Activated B cell treated with CpG ODN at 0.5 μM for 24 hours (primary cell): ENCODE data around the gene GALM. TPM values are rescaled to one million over a fixed set of nuclear protein-coding genes. Genes with fewer than 3 reads are reported as not detected.
A peak's percentile ranks its signal among the peaks of the same experiment; 100 is the strongest.

Experiments
- ATAC-seq: fragments of 200-7000 bp; cut with Tn5 transposase; one replicate; pipeline ENCODE4 v1.10.0; 2021; ENCODE audit warnings: low read depth, mild to moderate bottlenecking, moderate library complexity
- CTCF ChIA-PET: fragments of 350-600 bp; sonication (Branson Sonifier 250); formaldehyde crosslinking; loops from one replicate; lab custom pipeline; 2021; ENCODE audit warnings: antibody characterized with exemption; lab: Charles Lee
- POLR2A ChIA-PET: fragments of 350-600 bp; sonication (Branson Sonifier 250); formaldehyde crosslinking; loops from one replicate; lab custom pipeline; 2021; ENCODE audit warnings: antibody characterized with exemption; lab: Charles Lee
- DNase-seq: peaks from one replicate; pipeline ENCODE4 v3.0.0; 2022
- H3K27ac Mint-ChIP-seq: one replicate; pipeline ENCODE4 v1.8.0; 2020; ENCODE audit warnings: mixed read lengths
- H3K27me3 Mint-ChIP-seq: one replicate; pipeline ENCODE4 v1.8.0; 2021; ENCODE audit warnings: mixed read lengths
- H3K36me3 Mint-ChIP-seq: one replicate; pipeline ENCODE4 v1.8.0; 2021; ENCODE audit warnings: low read depth, mixed read lengths
- H3K4me1 Mint-ChIP-seq: one replicate; pipeline ENCODE4 v1.8.0; 2021; ENCODE audit warnings: mixed read lengths
- H3K4me3 Mint-ChIP-seq: one replicate; pipeline ENCODE4 v1.8.0; 2020; ENCODE audit warnings: mild to moderate bottlenecking, mixed read lengths
- H3K9me3 Mint-ChIP-seq: one replicate; pipeline ENCODE4 v1.8.0; 2020; ENCODE audit warnings: mixed read lengths
- intact Hi-C: fragments of 100-400 bp; cut with micrococcal nuclease; formaldehyde crosslinking; loops from one replicate; pipeline ENCODE4 v1.15.1; 2024
- total RNA-seq: library from RNA; stranded (reverse); gene quantifications from 2 replicates; pipeline ENCODE4 v1.2.3, GENCODE V29; 2022
- TF ChIP-seq, protein P1 (sequence below): fragments of 200-600 bp; IDR thresholded peaks from one replicate; pipeline ENCODE4 v1.8.0; 2022; ENCODE audit warnings: antibody characterized with exemption, mild to moderate bottlenecking

Gene GALM
- total RNA-seq, 1 donor from 2014 or later: 5.4 TPM

GRCh38 chr2:38668092-38668491 lies 2.2 kb downstream of the GALM start:
- Mint-ChIP-seq H3K4me3 (peak overlapping the region; percentile 48), H3K36me3 (peaks cover 2% of the 10 kb centered on the region), H3K27ac (no peak overlapping the region), H3K4me1 (peaks cover 26% of the 10 kb centered on the region), H3K9me3 (no peaks in the 10 kb centered on the region), H3K27me3 (no peaks in the 10 kb centered on the region)
- intact Hi-C loops: loop anchor here (5.0 to 10.0 kb wide), 3 partner anchors 54 to 293 kb away; partner anchors contain the start of gene ATL2
- DNase-seq (no peak), ATAC-seq (no peak)
- TF ChIP-seq, protein P1, sequence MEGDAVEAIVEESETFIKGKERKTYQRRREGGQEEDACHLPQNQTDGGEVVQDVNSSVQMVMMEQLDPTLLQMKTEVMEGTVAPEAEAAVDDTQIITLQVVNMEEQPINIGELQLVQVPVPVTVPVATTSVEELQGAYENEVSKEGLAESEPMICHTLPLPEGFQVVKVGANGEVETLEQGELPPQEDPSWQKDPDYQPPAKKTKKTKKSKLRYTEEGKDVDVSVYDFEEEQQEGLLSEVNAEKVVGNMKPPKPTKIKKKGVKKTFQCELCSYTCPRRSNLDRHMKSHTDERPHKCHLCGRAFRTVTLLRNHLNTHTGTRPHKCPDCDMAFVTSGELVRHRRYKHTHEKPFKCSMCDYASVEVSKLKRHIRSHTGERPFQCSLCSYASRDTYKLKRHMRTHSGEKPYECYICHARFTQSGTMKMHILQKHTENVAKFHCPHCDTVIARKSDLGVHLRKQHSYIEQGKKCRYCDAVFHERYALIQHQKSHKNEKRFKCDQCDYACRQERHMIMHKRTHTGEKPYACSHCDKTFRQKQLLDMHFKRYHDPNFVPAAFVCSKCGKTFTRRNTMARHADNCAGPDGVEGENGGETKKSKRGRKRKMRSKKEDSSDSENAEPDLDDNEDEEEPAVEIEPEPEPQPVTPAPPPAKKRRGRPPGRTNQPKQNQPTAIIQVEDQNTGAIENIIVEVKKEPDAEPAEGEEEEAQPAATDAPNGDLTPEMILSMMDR: no peak
- ChIA-PET CTCF (no interaction called here), POLR2A (interaction anchor here (3.3 kb wide), 1 partner anchor 83 kb away, joined by 31 read pairs; the partner anchor contains the start of gene SRSF7)

DNA sequence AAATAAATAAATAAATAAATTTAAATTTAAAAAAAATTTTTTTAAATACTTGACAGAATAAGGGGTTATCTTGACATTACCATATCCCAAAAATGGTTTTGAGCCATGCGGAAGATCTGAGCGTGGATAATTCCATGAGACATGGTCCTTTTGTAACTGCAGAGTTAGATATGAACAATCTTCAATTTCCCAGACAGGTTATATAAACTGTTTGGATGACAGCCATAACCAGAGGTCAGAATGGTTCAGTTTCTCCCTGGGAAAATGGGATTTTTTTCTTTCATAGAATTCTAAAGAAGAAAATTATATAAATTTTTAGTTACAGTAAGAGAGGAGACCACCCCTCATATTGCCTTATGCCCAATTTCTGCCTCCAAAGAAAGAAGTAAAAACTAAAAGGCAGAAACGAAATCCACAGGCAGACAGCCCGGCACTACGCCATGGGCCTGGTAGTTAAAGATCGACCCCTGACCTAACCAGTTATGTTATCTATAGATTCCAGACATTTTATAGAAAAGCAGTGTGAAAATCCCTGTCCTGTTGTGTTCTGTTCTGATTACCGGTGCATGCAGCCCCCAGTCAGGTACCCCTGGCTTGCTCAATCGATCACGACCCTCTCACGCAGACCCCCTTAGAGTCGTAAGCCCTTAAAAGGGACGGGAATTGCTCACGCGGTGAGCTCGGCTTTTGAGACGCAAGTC lies 3.0 kb downstream of the GALM start:
- Mint-ChIP-seq H3K27ac (no peak overlapping the region), H3K4me3 (no peak overlapping the region), H3K36me3 (peaks cover 3% of the 10 kb centered on the region), H3K9me3 (no peaks in the 10 kb centered on the region), H3K27me3 (no peaks in the 10 kb centered on the region), H3K4me1 (peaks cover 26% of the 10 kb centered on the region)
- ATAC-seq: no peak
- DNase-seq: no peak
- POLR2A ChIA-PET: no interaction called here
- TF ChIP-seq, protein P1: no peak
- intact Hi-C loops: loop anchor here (5.0 to 10.0 kb wide), 3 partner anchors 53 to 294 kb away; partner anchors contain the start of gene ATL2
- CTCF ChIA-PET: no interaction called here

- Mint-ChIP-seq H3K36me3 (peaks cover 9% of the 10 kb centered on the region), H3K9me3 (no peaks in the 10 kb centered on the region), H3K27me3 (no peaks in the 10 kb centered on the region), H3K4me3 (no peak overlapping the region), H3K27ac (no peak overlapping the region), H3K4me1 (peaks cover 19% of the 10 kb centered on the region)
- ChIA-PET CTCF (interaction anchor here (1.6 kb wide), 1 partner anchor 356 kb away, joined by 4 read pairs; no protein-coding TSS in a partner anchor), POLR2A (no interaction called here)
- intact Hi-C loops: no loop called here
- DNase-seq: no peak
- ATAC-seq: no peak
- TF ChIP-seq, protein P1: no peak
Observed at GRCh38 chr2:38671303-38671702, 5.4 kb downstream of the GALM start.

GRCh38 chr2:38671946-38672345 lies 6.0 kb downstream of the GALM start:
- peaks cover 12% of the 10 kb centered on the region for H3K4me1 Mint-ChIP-seq
- H3K4me3 Mint-ChIP-seq: no peak overlapping the region
- no peak overlapping the region for H3K27ac Mint-ChIP-seq
- H3K27me3 Mint-ChIP-seq: no peaks in the 10 kb centered on the region
- H3K36me3 Mint-ChIP-seq: peaks cover 14% of the 10 kb centered on the region
- ChIA-PET POLR2A (no interaction called here), CTCF (interaction anchor here (1.6 kb wide), 1 partner anchor 356 kb away, joined by 4 read pairs; no protein-coding TSS in a partner anchor)
- TF ChIP-seq, protein P1: no peak
- no peak for ATAC-seq
- intact Hi-C loops: no loop called here
- no peak for DNase-seq
- H3K9me3 Mint-ChIP-seq: no peaks in the 10 kb centered on the region
